A549 (cell line): ENCODE data around the gene CCDC78. TPM values are rescaled to one million over a fixed set of nuclear protein-coding genes. Genes with fewer than 3 reads are reported as not detected.
A peak's percentile ranks its signal among the peaks of the same experiment; 100 is the strongest.

Source experiments
- ATAC-seq, 2 experiments: fragments of 200-7000 bp in 1 of 2; fragments of >200 bp in 1 of 2; cut with Nextera tagmentation in 1 of 2; cut with Tn5 transposase in 1 of 2; 3 replicates each; pipeline versions ENCODE4 v1.8.0 to v1.9.1; 2018 to 2020; ENCODE audit warnings: mild to moderate bottlenecking in 1 of 2, moderate library complexity in 1 of 2
- CTCF ChIA-PET: fragments of 300-600 bp; sonication (Branson Sonifier 250); formaldehyde crosslinking; extraction: SDS; loops from one replicate; lab custom pipeline; 2021; ENCODE audit warnings: antibody characterized with exemption, inconsistent platforms; lab: Yijun Ruan, JAX
- POLR2A ChIA-PET: fragments of 350-600 bp; formaldehyde crosslinking; extraction: SDS; loops from one replicate; lab custom pipeline; 2021; ENCODE audit warnings: antibody characterized with exemption, inconsistent platforms; lab: Yijun Ruan, JAX
- DNase-seq, 2 experiments: peaks; one replicate each; pipeline versions ENCODE4 v3.0.0 to v3.0.0-alpha.2; 2011 to 2016; ENCODE audit warnings: low read depth in 1 of 2, low spot score in 1 of 2
- FAIRE-seq: peaks from 2 replicates; lab custom pipeline; 2011; peaks lifted over from hg19 to GRCh38; lab: Jason Lieb, UNC
- H3K27ac ChIP-seq, 2 experiments: fragments of >200 bp; sonication (Bioruptor Twin); formaldehyde crosslinking; 3 replicates each; pipeline ENCODE4 v1.5.1; 2016 to 2017
- H3K4me1 ChIP-seq: fragments of >200 bp; sonication (Bioruptor Twin); formaldehyde crosslinking; 3 replicates; pipeline ENCODE4 v1.6.1; 2016
- H3K4me2 ChIP-seq: fragments of >200 bp; sonication (Bioruptor Twin); formaldehyde crosslinking; 3 replicates; pipeline ENCODE4 v1.6.1; 2016
- H3K4me3 ChIP-seq: fragments of >200 bp; sonication (Bioruptor Twin); formaldehyde crosslinking; 3 replicates; pipeline ENCODE4 v1.5.1; 2016
- H3K9me3 ChIP-seq: fragments of >200 bp; sonication (Bioruptor Twin); formaldehyde crosslinking; 3 replicates; pipeline ENCODE4 v1.6.1; 2016
- CEBPB ChIP-seq, 2 experiments: fragments of >200 bp in 1 of 2; sonication (Bioruptor Twin) in 1 of 2; formaldehyde crosslinking in 1 of 2; IDR thresholded peaks; 2 replicates each; pipeline ENCODE4 v1.6.1; 2012 to 2016
- CHD2 ChIP-seq: fragments of 150-350 bp; IDR thresholded peaks from 2 replicates; pipeline ENCODE4 v1.6.1; 2014; ENCODE audit warnings: low read length; ENCODE audit not compliant: partially characterized antibody
- CHD4 ChIP-seq: fragments of 200-600 bp; sonication (generic); IDR thresholded peaks from 2 replicates; pipeline ENCODE4 v1.6.1; 2016; ENCODE audit warnings: antibody characterized with exemption, mild to moderate bottlenecking, borderline replicate concordance
- EHF ChIP-seq: fragments of 250-450 bp; sonication (Bioruptor Pico); IDR thresholded peaks from 2 replicates; pipeline ENCODE4 v1.5.0; 2020; ENCODE audit warnings: mild to moderate bottlenecking
- EHMT2 ChIP-seq: fragments of 200-600 bp; sonication (generic); IDR thresholded peaks from 2 replicates; pipeline ENCODE4 v1.6.1; 2016; ENCODE audit warnings: antibody characterized with exemption, low read depth, mild to moderate bottlenecking, moderate library complexity
- EP300 ChIP-seq, 2 experiments: fragments of >200 bp; sonication (Bioruptor Twin); formaldehyde crosslinking; IDR thresholded peaks; 2 replicates in 1 of 2; 3 replicates in 1 of 2; pipeline ENCODE4 v1.6.1; 2016 to 2017
- FOSL2 ChIP-seq, 2 experiments: fragments of 450-650 bp in 1 of 2; fragments of >200 bp in 1 of 2; sonication (Bioruptor Twin) in 1 of 2; formaldehyde crosslinking; IDR thresholded peaks; 2 replicates each; pipeline versions ENCODE4 v1.5.0 to v1.6.1; 2016 to 2020; ENCODE audit warnings: mild to moderate bottlenecking in 1 of 2, moderate library complexity in 1 of 2
- FOXS1 ChIP-seq: fragments of 250-450 bp; sonication (Bioruptor Pico); IDR thresholded peaks from 2 replicates; pipeline ENCODE4 v1.5.0; 2020; ENCODE audit warnings: mild to moderate bottlenecking, moderate library complexity
- GATA3 ChIP-seq: IDR thresholded peaks from 2 replicates; pipeline ENCODE4 v1.6.1; 2012; ENCODE audit warnings: borderline replicate concordance
- HDAC2 ChIP-seq: fragments of 200-600 bp; sonication (generic); IDR thresholded peaks from 2 replicates; pipeline ENCODE4 v1.6.1; 2016
- HEYL ChIP-seq: fragments of 250-450 bp; sonication (Bioruptor Pico); IDR thresholded peaks from 2 replicates; pipeline ENCODE4 v1.8.0; 2021; ENCODE audit warnings: mild to moderate bottlenecking, moderate library complexity
- HOXA7 ChIP-seq: fragments of 250-450 bp; sonication (Bioruptor Pico); IDR thresholded peaks from 2 replicates; pipeline ENCODE4 v1.5.0; 2020; ENCODE audit warnings: mild to moderate bottlenecking, moderate library complexity
- HOXB5 ChIP-seq: fragments of 250-450 bp; sonication (Bioruptor Pico); IDR thresholded peaks from 2 replicates; pipeline ENCODE4 v1.5.0; 2020; ENCODE audit warnings: mild to moderate bottlenecking, moderate library complexity
- JUN ChIP-seq, 2 experiments: fragments of >200 bp; sonication (Bioruptor Twin); formaldehyde crosslinking; IDR thresholded peaks; 2 replicates in 1 of 2; 3 replicates in 1 of 2; pipeline ENCODE4 v1.6.1; 2016 to 2017
- JUNB ChIP-seq: fragments of >200 bp; sonication (Bioruptor Twin); formaldehyde crosslinking; IDR thresholded peaks from 2 replicates; pipeline ENCODE4 v1.6.1; 2016
- KDM5A ChIP-seq: fragments of 200-600 bp; sonication (generic); IDR thresholded peaks from 2 replicates; pipeline ENCODE4 v1.6.1; 2016; ENCODE audit warnings: antibody characterized with exemption, mild to moderate bottlenecking
- MAFK ChIP-seq: fragments of 450-650 bp; IDR thresholded peaks from 2 replicates; pipeline ENCODE4 v1.6.1; 2014; ENCODE audit not compliant: partially characterized antibody
- MAZ ChIP-seq: fragments of 150-350 bp; IDR thresholded peaks from 2 replicates; pipeline ENCODE4 v1.6.1; 2014; ENCODE audit warnings: antibody characterized with exemption, low read depth, low read length, borderline replicate concordance
- MYC ChIP-seq: IDR thresholded peaks from 2 replicates; pipeline ENCODE4 v1.6.1; 2012; ENCODE audit warnings: mild to moderate bottlenecking, inconsistent platforms, low read length, improper control_type of control experiment, borderline replicate concordance
- PHF8 ChIP-seq: fragments of 200-600 bp; sonication (generic); IDR thresholded peaks from 2 replicates; pipeline ENCODE4 v1.6.1; 2016; ENCODE audit warnings: low read depth, mild to moderate bottlenecking, antibody characterized with exemption, moderate library complexity, borderline replicate concordance
- POLR2A ChIP-seq: IDR thresholded peaks from 2 replicates; pipeline ENCODE4 v1.6.1; 2012; ENCODE audit warnings: mild to moderate bottlenecking, low read length
- RARB ChIP-seq: fragments of 250-450 bp; sonication (Bioruptor Pico); IDR thresholded peaks from 2 replicates; pipeline ENCODE4 v1.8.0; 2021; ENCODE audit warnings: mild to moderate bottlenecking, moderate library complexity
- RFX5 ChIP-seq: fragments of 450-650 bp; IDR thresholded peaks from 2 replicates; pipeline ENCODE4 v1.7.1; 2014; ENCODE audit warnings: antibody characterized with exemption, mild to moderate bottlenecking, moderate library complexity
- RNF2 ChIP-seq: fragments of 200-600 bp; sonication (generic); IDR thresholded peaks from 2 replicates; pipeline ENCODE4 v1.6.1; 2016; ENCODE audit warnings: low read depth, mild to moderate bottlenecking, antibody characterized with exemption, moderate library complexity, borderline replicate concordance
- SREBF2 ChIP-seq: fragments of 450-650 bp; IDR thresholded peaks from 2 replicates; pipeline ENCODE4 v1.6.1; 2014; ENCODE audit warnings: mild to moderate bottlenecking, moderate library complexity
- TFCP2L1 ChIP-seq: fragments of 250-450 bp; sonication (Bioruptor Pico); IDR thresholded peaks from 2 replicates; pipeline ENCODE4 v1.5.0; 2021; ENCODE audit warnings: mild to moderate bottlenecking
- TP53 ChIP-seq: fragments of 250-450 bp; sonication (Bioruptor Pico); IDR thresholded peaks from 2 replicates; pipeline ENCODE4 v1.5.0; 2021; ENCODE audit warnings: mild to moderate bottlenecking, moderate library complexity
- ZNF302 ChIP-seq: fragments of 250-450 bp; sonication (Bioruptor Pico); IDR thresholded peaks from 2 replicates; pipeline ENCODE4 v1.9.0; 2021; ENCODE audit warnings: inconsistent platforms, mild to moderate bottlenecking, moderate library complexity
- ZSCAN20 ChIP-seq: fragments of 250-450 bp; sonication (Bioruptor Pico); IDR thresholded peaks from 2 replicates; pipeline ENCODE4 v1.8.0; 2022; ENCODE audit warnings: mild to moderate bottlenecking, moderate library complexity
- WGBS: methylation state at CpG from one replicate; pipeline ENCODE4 v1.1.6; 2017; ENCODE audit errors: missing lambda C conversion rate; 5-methylcytosine and 5-hydroxymethylcytosine counted together
- polyA plus RNA-seq, 4 experiments: library from polyadenylated mRNA; depleted of rRNA in 3 of 4; stranded (reverse); fragments of >200 nt; fragmentation: RNase III in 1 of 4; extraction: RNeasy Plus Mini Kit Qiagen cat#74134 plus additional on column Dnase treatment in 1 of 4; gene quantifications; 2 replicates in 3 of 4; 3 replicates in 1 of 4; pipeline ENCODE4 v1.2.3, GENCODE V29; 2011 to 2017
- TF ChIP-seq, protein P1 (sequence below): fragments of 150-350 bp; IDR thresholded peaks from 2 replicates; pipeline ENCODE4 v1.6.1; 2014; ENCODE audit warnings: low read depth, mild to moderate bottlenecking, low read length
- TF ChIP-seq, protein P2 (sequence below): fragments of 200-600 bp; sonication (generic); IDR thresholded peaks from 2 replicates; pipeline ENCODE4 v1.6.1; 2016; ENCODE audit warnings: antibody characterized with exemption, mild to moderate bottlenecking, moderate library complexity
- TF ChIP-seq, protein P3 (sequence below): fragments of >200 bp; sonication (Bioruptor Twin); formaldehyde crosslinking; IDR thresholded peaks from 3 replicates; pipeline ENCODE4 v1.6.1; 2016
- TF ChIP-seq, protein P4 (sequence below): fragments of 250-450 bp; sonication (Bioruptor Pico); IDR thresholded peaks from 2 replicates; pipeline ENCODE4 v1.5.0; 2020; ENCODE audit warnings: low read depth, mild to moderate bottlenecking, moderate library complexity

Gene CCDC78
- polyA plus RNA-seq, 2 of the 4 experiments (the other 2 are of a cell fraction) = 1.1 to 4.7 TPM

DNA sequence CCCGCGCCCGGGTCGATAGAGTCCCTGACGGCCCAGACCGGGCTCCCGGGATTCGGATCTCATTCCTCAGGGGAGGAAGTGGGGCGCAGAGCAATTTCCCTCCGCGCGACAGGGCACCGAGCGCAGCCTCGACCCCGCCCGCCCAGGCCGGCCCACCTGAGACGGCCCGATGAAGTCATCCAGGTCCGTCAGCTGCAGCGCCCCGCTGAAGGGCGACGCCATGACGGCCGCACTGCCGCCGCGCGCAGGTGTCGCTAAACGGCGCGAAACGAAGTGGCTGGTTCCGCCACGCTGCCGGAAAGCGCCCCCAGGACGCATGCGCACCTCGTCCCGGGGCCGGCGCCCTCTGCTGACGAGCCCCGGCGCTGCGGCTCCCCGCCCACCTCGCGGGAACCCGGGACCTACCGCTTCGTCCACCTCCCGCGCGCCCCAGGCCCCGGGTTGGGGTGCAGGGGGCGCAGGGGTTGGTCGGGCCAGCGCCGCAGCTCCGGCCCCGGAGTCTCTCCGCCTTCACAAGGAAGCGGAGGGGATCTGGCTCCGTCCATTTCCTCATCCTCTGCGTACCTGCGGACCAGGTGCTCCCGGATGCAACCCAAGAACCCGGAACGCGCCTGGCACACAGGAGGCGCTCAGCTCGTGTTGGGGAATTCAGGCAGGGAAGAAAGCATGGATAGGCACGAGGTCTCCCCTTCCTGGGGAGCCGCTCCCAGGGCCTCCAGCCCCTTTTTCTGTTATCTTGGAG, 14.7 kb upstream of the CCDC78 start, which contains the start of gene CIAO3 (continued):
- TF ChIP-seq HDAC2 = no peak
- TF ChIP-seq EHF = no peak
- 0 out of 2 replicates have a peak, but pooled peaks have one; percentile 37 for TF ChIP-seq RFX5
- no peak for TF ChIP-seq TP53 (CRISPR knock-in tag)
- TF ChIP-seq CHD4 = no peak
- peak; percentile 72 for TF ChIP-seq POLR2A
- TF ChIP-seq MAFK = no peak
- no peak for TF ChIP-seq HOXB5 (CRISPR knock-in tag)
- TF ChIP-seq CHD2 = peak; percentile 33
- TF ChIP-seq, protein P1, sequence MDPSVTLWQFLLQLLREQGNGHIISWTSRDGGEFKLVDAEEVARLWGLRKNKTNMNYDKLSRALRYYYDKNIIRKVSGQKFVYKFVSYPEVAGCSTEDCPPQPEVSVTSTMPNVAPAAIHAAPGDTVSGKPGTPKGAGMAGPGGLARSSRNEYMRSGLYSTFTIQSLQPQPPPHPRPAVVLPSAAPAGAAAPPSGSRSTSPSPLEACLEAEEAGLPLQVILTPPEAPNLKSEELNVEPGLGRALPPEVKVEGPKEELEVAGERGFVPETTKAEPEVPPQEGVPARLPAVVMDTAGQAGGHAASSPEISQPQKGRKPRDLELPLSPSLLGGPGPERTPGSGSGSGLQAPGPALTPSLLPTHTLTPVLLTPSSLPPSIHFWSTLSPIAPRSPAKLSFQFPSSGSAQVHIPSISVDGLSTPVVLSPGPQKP = no peak
- TF ChIP-seq GATA3 = peak; percentile 85
- peak; percentile 86 for TF ChIP-seq PHF8
- TF ChIP-seq HOXA7 (CRISPR knock-in tag) = no peak
- TF ChIP-seq CEBPB (IDR thresholded peaks at IDR 0.05) = no peak
- TF ChIP-seq RARB (CRISPR knock-in tag) = no peak
- no peak for TF ChIP-seq HEYL (CRISPR knock-in tag)
- TF ChIP-seq FOXS1 (CRISPR knock-in tag) = no peak
- no peak for TF ChIP-seq SREBF2
- no peak for TF ChIP-seq FOSL2 (IDR thresholded peaks at IDR 0.05)
- TF ChIP-seq FOSL2 (CRISPR knock-in tag; IDR thresholded peaks at IDR 0.05) = peak; percentile 31; the same call in 1 of the 2 replicates
- no peak for TF ChIP-seq ZSCAN20 (CRISPR knock-in tag)
- TF ChIP-seq JUN (IDR thresholded peaks at IDR 0.05) = peak; percentile 55 to 92; a peak in 4 of 5 replicates
- no peak; the same call in 1 of the 2 replicates for TF ChIP-seq MYC
- TF ChIP-seq, protein P2, sequence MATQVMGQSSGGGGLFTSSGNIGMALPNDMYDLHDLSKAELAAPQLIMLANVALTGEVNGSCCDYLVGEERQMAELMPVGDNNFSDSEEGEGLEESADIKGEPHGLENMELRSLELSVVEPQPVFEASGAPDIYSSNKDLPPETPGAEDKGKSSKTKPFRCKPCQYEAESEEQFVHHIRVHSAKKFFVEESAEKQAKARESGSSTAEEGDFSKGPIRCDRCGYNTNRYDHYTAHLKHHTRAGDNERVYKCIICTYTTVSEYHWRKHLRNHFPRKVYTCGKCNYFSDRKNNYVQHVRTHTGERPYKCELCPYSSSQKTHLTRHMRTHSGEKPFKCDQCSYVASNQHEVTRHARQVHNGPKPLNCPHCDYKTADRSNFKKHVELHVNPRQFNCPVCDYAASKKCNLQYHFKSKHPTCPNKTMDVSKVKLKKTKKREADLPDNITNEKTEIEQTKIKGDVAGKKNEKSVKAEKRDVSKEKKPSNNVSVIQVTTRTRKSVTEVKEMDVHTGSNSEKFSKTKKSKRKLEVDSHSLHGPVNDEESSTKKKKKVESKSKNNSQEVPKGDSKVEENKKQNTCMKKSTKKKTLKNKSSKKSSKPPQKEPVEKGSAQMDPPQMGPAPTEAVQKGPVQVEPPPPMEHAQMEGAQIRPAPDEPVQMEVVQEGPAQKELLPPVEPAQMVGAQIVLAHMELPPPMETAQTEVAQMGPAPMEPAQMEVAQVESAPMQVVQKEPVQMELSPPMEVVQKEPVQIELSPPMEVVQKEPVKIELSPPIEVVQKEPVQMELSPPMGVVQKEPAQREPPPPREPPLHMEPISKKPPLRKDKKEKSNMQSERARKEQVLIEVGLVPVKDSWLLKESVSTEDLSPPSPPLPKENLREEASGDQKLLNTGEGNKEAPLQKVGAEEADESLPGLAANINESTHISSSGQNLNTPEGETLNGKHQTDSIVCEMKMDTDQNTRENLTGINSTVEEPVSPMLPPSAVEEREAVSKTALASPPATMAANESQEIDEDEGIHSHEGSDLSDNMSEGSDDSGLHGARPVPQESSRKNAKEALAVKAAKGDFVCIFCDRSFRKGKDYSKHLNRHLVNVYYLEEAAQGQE = 0 out of 2 replicates have a peak, but pooled peaks have one; percentile 22
- TF ChIP-seq ZNF302 (CRISPR knock-in tag) = no peak
- TF ChIP-seq RNF2 = no peak

DNA sequence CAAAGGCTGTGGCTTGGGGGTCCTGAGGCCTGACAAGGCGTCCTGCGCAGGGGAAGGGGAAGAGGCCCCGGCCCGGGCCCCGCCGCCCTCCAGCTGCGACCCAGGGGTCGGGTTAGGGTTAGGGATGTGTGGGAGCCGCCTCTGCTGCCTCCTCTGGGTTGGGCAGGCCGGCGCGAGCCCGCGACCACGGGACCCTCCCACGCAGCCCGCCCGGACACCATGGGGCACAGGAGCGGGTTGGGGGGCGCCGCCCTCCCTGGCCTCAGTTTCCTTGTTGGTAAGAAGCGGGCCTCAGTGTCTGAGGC, 14.2 kb upstream of the CCDC78 start:
- Histone ChIP-seq H3K4me3 (peak overlapping the region; percentile 96), H3K27ac (peak overlapping the region; percentile 95 to 96), H3K4me1 (peaks cover 6% of the 10 kb centered on the region; the same call in 2 of the 3 replicates), H3K9me3 (no peaks in the 10 kb centered on the region), H3K4me2 (peak overlapping the region; percentile 99)
- TF ChIP-seq TFCP2L1 (no peak), EHMT2 (no peak), EP300 (IDR thresholded peaks at IDR 0.05) (no peak), POLR2A (no peak), JUNB (no peak), MAZ (no peak), KDM5A (no peak), HOXA7 (CRISPR knock-in tag) (no peak), EHF (no peak)
- TF ChIP-seq, protein P3, sequence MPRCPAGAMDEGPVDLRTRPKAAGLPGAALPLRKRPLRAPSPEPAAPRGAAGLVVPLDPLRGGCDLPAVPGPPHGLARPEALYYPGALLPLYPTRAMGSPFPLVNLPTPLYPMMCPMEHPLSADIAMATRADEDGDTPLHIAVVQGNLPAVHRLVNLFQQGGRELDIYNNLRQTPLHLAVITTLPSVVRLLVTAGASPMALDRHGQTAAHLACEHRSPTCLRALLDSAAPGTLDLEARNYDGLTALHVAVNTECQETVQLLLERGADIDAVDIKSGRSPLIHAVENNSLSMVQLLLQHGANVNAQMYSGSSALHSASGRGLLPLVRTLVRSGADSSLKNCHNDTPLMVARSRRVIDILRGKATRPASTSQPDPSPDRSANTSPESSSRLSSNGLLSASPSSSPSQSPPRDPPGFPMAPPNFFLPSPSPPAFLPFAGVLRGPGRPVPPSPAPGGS = no peak
- TF ChIP-seq, protein P1 = no peak
- TF ChIP-seq, protein P4, sequence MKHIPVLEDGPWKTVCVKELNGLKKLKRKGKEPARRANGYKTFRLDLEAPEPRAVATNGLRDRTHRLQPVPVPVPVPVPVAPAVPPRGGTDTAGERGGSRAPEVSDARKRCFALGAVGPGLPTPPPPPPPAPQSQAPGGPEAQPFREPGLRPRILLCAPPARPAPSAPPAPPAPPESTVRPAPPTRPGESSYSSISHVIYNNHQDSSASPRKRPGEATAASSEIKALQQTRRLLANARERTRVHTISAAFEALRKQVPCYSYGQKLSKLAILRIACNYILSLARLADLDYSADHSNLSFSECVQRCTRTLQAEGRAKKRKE = no peak
- 0% methylated on average over 3 of the region's 22 CpGs for WGBS
- CTCF ChIA-PET = interaction anchor here (0.9 to 28.0 kb wide), 13 partner anchors 10 to 315 kb away, joined by 3 to 656 read pairs (median 7); partner anchors contain the start of genes ANTKMT, CCDC78, CHTF18 and FBXL16
- DNase-seq (no peak), ATAC-seq (peak; percentile 15 to 57; a peak in 4 of 6 replicates), FAIRE-seq (no peak)
- POLR2A ChIA-PET = interaction anchor here (1.7 kb wide), 1 partner anchor 12 kb away, joined by 5 read pairs; no protein-coding TSS in a partner anchor
